Chondrocyte (in vitro differentiated cells): ENCODE results near the gene SYVN1. TPM values are rescaled to one million over a fixed set of nuclear protein-coding genes. Genes with fewer than 3 reads are reported as not detected.

Source experiments
- DNase-seq: peaks from one replicate; pipeline ENCODE4 v3.0.0; 2021; ENCODE audit warnings: mixed read lengths, low spot score
- H3K27ac Mint-ChIP-seq: one replicate; pipeline ENCODE4 v1.8.0; 2021; ENCODE audit warnings: mild to moderate bottlenecking, moderate library complexity, mixed read lengths; ENCODE audit not compliant: unreplicated experiment
- H3K27me3 Mint-ChIP-seq: 2 replicates; pipeline ENCODE4 v1.8.0; 2021; ENCODE audit warnings: low read depth, mixed read lengths
- H3K36me3 Mint-ChIP-seq: 2 replicates; pipeline ENCODE4 v1.8.0; 2021; ENCODE audit warnings: low read depth, mixed read lengths
- H3K4me1 Mint-ChIP-seq: 2 replicates; pipeline ENCODE4 v1.8.0; 2021; ENCODE audit warnings: low read depth, mild to moderate bottlenecking, mixed read lengths
- H3K4me3 Mint-ChIP-seq: one replicate; pipeline ENCODE4 v1.8.0; 2021; ENCODE audit warnings: mild to moderate bottlenecking, moderate library complexity, mixed read lengths; ENCODE audit not compliant: unreplicated experiment
- H3K9me3 Mint-ChIP-seq: 2 replicates; pipeline ENCODE4 v1.8.0; 2021; ENCODE audit warnings: low read depth, mixed read lengths
- total RNA-seq: library from RNA; stranded (reverse); gene quantifications from 3 replicates; pipeline ENCODE4 v1.2.1, GENCODE V29; 2021
- TF ChIP-seq, protein P1 (sequence below): fragments of 200-600 bp; sonication (generic); IDR thresholded peaks from 2 replicates; pipeline ENCODE4 v1.5.0; 2021; ENCODE audit warnings: antibody characterized with exemption, mild to moderate bottlenecking, moderate library complexity

Gene SYVN1
- total RNA-seq, 1 donor from 2014 or later: 53.5 TPM

GRCh38 chr11:65109231-65110198, 24.8 kb downstream of the SYVN1 start:
- H3K9me3 Mint-ChIP-seq: no peaks in the 10 kb centered on the region
- H3K36me3 Mint-ChIP-seq: peaks cover 3% of the 10 kb centered on the region
- H3K4me3 Mint-ChIP-seq: no peak overlapping the region
- H3K27ac Mint-ChIP-seq: peak overlapping the region; percentile 42
- DNase-seq: peak; percentile 92
- TF ChIP-seq, protein P1, sequence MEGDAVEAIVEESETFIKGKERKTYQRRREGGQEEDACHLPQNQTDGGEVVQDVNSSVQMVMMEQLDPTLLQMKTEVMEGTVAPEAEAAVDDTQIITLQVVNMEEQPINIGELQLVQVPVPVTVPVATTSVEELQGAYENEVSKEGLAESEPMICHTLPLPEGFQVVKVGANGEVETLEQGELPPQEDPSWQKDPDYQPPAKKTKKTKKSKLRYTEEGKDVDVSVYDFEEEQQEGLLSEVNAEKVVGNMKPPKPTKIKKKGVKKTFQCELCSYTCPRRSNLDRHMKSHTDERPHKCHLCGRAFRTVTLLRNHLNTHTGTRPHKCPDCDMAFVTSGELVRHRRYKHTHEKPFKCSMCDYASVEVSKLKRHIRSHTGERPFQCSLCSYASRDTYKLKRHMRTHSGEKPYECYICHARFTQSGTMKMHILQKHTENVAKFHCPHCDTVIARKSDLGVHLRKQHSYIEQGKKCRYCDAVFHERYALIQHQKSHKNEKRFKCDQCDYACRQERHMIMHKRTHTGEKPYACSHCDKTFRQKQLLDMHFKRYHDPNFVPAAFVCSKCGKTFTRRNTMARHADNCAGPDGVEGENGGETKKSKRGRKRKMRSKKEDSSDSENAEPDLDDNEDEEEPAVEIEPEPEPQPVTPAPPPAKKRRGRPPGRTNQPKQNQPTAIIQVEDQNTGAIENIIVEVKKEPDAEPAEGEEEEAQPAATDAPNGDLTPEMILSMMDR: no peak
- peaks cover 26% of the 10 kb centered on the region for H3K4me1 Mint-ChIP-seq
- no peaks in the 10 kb centered on the region for H3K27me3 Mint-ChIP-seq

- no peaks in the 10 kb centered on the region for H3K9me3 Mint-ChIP-seq
- H3K36me3 Mint-ChIP-seq: peaks cover 3% of the 10 kb centered on the region
- no peak for DNase-seq
- H3K27ac Mint-ChIP-seq: no peak overlapping the region
- H3K4me3 Mint-ChIP-seq: no peak overlapping the region
- peaks cover 21% of the 10 kb centered on the region for H3K4me1 Mint-ChIP-seq
- TF ChIP-seq, protein P1: no peak
- H3K27me3 Mint-ChIP-seq: no peaks in the 10 kb centered on the region
Observed at GRCh38 chr11:65108469-65109123, 25.7 kb downstream of the SYVN1 start.

GRCh38 chr11:65107751-65108468, 26.4 kb downstream of the SYVN1 start:
- H3K9me3 Mint-ChIP-seq: no peaks in the 10 kb centered on the region
- peaks cover 20% of the 10 kb centered on the region for H3K4me1 Mint-ChIP-seq
- TF ChIP-seq, protein P1: no peak
- no peak overlapping the region for H3K27ac Mint-ChIP-seq
- H3K36me3 Mint-ChIP-seq: peaks cover 3% of the 10 kb centered on the region
- DNase-seq: no peak
- H3K4me3 Mint-ChIP-seq: no peak overlapping the region
- no peaks in the 10 kb centered on the region for H3K27me3 Mint-ChIP-seq

DNA sequence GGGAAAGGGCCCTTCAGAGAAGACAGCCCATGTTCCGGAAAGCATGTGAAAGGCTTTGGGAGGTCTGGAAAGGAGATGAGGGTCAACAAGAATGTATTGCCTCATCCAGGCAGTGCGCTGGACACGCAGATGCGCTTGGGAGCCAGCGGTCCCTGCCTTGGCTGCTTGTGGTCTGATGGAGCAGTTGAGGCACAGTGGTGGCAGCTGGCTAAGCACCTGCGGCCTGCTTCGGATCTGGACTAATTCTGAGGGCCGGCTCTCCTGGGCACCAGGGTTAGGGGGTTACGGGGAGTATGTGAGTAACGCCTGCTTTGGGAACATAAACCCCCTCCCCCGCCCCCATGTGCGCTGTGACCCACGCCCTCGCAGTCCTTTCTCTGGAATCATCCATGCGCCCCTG, 27.2 kb downstream of the SYVN1 start:
- DNase-seq: no peak
- no peaks in the 10 kb centered on the region for H3K9me3 Mint-ChIP-seq
- no peak overlapping the region for H3K4me3 Mint-ChIP-seq
- H3K27ac Mint-ChIP-seq: no peak overlapping the region
- H3K27me3 Mint-ChIP-seq: no peaks in the 10 kb centered on the region
- TF ChIP-seq, protein P1: no peak
- H3K36me3 Mint-ChIP-seq: peaks cover 3% of the 10 kb centered on the region
- H3K4me1 Mint-ChIP-seq: peaks cover 25% of the 10 kb centered on the region

- H3K36me3 Mint-ChIP-seq: peaks cover 3% of the 10 kb centered on the region
- no peak overlapping the region for H3K4me3 Mint-ChIP-seq
- TF ChIP-seq, protein P1: no peak
- H3K27me3 Mint-ChIP-seq: no peaks in the 10 kb centered on the region
- H3K4me1 Mint-ChIP-seq: peaks cover 22% of the 10 kb centered on the region
- H3K9me3 Mint-ChIP-seq: no peaks in the 10 kb centered on the region
- DNase-seq: no peak
- no peak overlapping the region for H3K27ac Mint-ChIP-seq
Observed at GRCh38 chr11:65104628-65105027, 29.7 kb downstream of the SYVN1 start.
